GM21360 (cell line): ENCODE data around the gene KIAA1671.

Experiments used
- ATAC-seq: cut with Tn5 transposase; IDR thresholded peaks from one replicate; pipeline ENCODE4 v1.9.1; 2021; ENCODE audit warnings: mild to moderate bottlenecking, moderate library complexity; ENCODE audit not compliant: unreplicated experiment

Gene KIAA1671

DNA sequence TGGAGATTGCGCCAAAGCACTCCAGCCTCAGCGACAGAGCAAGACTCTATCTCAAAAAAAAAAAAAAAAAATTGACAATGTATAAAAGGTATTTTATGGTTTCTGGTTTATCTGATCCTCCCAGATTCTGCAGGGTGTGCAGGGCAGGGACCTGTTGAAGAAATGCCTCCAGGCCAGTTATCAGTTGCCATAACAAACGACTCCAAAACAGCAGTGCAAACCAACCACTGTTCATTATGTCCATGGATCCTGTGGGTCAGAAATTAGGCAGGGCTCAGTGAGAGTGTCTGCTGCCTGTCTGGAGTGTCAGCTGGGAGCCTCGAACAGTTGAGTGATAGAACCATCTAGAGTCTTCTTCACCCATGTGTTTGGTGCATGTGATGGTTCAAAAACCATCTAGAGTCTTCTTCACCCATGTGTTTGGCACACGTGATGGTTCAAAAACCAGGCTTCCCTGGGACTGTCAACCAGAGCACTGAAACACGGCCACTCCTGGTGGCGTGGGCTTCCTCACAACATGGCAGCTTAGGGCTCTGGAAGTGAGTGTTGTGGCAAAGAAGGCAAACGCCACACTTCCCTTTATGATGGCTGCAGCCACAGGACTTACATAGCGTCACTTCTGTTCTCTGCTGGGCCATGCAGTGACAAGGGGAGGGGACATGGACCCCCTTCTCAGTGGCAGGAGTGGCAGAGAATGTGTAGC is 132.0 kb downstream of the KIAA1671 start:
- no peak for ATAC-seq

DNA sequence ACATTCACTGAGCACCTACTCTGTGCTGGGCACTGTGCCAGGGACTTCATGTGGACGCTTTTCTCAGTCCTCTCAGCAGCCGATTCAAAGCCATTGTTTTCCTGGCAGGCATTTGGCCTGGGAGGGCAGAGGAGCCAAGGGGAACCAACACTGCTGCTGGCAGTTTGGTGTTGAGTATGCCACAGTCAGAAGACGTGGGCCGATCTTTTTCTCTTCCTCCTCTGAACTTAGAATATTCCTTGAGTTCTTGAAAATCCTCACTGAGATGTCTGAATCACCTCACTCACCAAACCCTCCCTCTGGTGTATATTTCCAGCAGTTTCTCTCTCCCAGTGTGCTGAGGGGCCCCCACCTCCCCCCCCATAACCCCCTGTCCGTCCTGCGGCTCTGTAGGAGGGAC is 132.6 kb downstream of the KIAA1671 start:
- no peak for ATAC-seq

DNA sequence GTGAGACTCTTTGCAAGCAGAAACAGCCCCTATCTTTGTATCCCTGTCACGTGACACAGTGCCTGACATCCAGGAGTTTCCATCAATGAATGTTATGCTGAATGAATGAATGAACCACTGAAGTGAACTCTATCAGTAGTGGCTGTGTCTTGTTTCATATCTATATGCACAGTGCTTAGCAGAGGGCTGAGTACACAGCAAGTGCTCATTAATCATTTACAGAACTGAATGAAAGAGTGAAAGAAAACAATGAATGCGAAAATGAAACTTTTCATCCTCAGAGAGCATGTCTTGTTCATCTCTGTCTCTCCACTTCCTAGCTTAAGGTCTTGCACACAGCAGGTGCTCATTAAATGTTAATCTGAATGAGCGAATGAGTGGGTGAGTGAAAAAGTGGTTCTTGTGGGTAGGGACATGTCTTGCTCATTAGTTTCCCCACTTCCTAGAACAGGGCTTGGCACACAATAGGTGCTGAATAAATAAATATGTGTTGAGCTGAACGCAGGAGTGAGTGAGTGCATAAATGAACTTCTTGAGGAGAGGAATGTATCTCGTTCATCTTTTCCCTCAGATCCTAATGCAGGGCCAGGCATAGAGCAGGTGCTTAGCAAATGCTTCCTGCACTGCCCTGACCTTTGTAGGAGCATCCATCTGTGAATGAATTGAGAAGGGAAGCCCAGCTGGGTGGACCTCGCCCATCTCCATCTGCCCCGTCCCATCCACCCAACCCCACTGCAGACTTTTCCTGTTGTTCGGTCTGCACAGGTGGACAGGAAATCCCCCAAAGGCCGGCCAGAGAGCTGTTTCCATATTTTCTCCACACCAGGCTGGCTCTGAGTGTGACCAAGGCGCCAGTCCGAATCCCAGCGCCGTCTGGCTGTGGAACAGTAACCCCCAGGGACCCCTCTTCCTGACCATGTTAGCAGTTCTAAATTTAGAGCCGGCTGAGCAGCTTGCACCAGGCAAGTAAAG is 133.7 kb downstream of the KIAA1671 start:
- ATAC-seq = no peak

DNA sequence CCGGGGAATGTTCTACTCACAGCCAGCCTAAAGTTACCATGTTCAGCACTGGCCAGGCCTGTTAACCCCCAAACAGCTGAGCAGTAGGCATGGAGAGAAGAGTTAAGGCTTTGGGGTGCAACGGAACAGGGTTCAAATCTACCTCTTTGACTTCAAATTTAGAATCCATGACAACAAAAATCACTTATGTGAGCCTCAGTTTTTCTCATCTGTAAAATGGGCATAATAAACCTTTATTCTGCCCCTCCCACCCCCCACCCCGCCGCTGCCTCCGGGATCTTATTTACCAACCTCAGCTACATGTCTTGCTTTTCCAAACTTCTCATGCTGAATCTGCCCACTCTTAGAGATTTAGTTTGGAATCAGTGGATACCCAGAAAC is 134.4 kb downstream of the KIAA1671 start:
- no peak for ATAC-seq

DNA sequence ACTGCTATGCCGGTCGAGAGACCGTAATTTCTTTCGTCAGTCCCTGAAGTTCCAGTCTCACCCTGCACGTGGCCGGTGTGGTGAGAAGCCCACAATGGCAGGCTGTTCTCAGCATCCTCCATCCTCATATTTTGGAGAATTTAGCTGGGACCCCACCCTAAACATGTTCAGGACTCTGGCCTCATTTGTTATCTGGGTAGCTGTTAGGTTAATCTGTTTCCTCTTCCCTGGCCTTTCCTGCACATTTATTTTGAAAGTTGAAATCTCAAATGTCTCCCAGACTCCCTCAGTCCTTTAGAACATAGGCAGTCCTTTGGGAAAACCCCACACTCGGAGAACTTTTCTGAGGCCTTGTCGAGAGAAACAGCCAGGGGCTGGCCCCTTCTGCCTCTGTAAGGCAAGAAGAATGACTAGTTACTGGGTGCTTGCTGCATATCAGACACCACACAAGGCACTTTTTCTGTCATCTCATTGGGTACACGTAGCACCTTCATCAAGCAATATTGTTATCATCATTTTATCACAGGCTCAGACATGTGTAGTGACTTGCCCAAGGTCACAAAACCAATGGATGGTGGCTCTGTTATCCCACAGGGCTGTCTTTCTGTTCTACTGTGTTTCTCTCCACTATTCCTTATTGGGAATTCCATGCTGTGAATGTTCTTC is 137.8 kb downstream of the KIAA1671 start:
- no peak for ATAC-seq

DNA sequence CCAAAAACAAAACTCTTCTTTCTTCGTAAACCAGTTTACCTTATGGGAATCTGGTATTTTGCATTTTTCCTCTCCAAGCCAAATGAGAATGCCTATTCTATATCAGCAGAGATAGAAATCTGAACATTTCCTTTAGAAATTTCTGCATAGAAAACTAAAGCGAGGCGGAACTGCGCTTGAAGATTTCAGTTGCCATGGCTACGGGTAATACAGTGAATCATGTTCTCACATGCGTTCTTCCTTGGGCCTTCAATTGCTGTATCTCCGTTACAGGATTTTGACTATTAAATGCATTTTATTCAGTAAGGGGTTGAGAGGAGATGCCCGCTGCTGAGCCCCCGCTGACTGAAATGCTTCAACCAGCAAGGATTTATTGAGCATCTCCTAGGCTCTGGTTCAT is 138.9 kb downstream of the KIAA1671 start:
- ATAC-seq = no peak

DNA sequence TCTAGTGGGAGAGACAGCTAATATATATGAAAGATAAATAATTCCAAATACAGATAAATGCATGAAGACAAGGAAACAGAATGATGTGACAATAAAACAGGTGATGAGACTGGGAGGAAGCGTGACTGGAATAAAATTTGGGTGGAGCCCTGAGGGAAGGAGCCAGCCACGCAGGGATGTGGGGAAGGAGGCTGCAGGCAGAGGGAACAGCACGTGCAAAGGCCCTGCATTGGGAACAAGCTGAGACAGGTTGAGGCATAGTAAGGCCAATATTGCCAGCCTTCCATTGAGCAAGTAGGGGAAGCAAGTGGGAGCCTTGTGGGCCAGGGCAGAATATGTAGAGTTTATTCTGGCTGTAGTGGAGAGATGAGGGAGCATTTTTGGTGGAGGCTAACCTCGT is 139.6 kb downstream of the KIAA1671 start:
- ATAC-seq = no peak

DNA sequence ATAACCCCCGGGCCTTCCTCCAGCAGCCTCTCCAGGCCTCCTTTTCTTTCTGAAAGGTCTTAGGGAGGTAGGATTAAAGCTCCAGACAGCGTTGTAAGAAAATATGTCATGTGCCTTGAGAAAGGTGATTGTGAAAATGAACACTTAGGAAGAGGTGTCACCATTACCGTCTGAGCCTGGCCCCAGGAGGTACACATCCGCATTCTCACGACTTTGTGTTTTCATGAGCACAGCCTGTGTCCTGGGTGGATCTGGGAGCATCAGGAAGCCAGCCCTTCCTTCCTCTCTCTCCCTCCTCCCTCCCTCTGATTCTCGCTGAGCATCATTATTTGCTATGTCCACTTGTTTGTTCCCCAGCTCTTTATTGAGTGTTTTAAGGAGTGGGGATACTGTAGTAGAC is 142.1 kb downstream of the KIAA1671 start:
- no peak for ATAC-seq

DNA sequence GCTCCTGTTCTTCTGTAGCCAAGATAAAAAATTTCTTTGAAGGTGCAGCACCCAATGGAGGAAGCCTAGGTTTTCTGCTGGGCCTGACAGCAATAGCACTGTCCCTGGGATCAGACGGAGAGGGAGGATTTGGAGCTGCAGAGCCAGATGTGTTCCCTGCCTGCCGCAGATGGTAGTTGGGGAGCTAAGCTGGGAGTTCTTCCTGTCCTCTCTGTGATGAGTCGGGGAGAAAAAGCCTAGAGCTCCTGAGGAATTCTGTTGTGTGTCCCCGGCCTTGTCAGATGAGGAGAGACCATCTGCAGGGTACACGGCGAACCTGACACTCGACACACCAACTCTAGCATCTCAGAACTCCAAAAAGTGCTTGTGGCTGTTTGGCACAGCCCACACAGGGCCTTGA is 143.4 kb downstream of the KIAA1671 start:
- ATAC-seq = no peak

DNA sequence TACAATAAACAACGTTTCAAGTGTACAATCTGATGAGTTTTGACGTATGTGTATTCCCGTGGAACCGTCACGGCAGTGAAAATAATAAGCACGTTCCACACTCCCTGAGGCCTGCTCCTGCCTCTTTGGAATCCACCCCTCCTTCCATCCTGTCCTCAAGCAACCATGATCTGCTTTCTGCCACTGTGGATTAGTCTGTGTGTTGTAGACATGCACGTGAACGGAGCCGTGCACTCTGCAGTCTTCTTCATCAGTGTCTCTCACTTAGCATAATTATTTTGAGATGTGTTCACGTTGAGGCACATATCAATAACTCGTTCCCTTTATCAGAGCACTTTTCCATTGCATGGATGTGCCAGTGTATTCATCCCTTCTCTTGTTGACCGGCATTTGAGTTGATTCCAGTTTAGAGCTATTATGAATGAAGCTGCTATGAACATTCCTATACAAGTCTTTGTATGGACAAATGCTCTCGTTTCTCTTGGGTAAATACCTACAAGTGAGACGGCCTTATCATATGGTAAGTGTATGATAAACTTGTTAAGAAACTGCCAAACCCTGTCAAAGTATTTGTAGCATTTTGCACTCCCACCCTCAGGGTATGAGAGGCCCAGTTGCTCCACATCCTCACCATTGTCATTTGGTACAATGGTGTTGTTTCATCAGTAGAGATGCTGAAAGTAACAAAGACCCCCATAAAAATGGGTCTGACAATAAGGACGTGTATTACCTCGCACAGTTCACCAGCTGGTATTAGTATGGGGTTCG is 144.3 kb downstream of the KIAA1671 start:
- no peak for ATAC-seq

DNA sequence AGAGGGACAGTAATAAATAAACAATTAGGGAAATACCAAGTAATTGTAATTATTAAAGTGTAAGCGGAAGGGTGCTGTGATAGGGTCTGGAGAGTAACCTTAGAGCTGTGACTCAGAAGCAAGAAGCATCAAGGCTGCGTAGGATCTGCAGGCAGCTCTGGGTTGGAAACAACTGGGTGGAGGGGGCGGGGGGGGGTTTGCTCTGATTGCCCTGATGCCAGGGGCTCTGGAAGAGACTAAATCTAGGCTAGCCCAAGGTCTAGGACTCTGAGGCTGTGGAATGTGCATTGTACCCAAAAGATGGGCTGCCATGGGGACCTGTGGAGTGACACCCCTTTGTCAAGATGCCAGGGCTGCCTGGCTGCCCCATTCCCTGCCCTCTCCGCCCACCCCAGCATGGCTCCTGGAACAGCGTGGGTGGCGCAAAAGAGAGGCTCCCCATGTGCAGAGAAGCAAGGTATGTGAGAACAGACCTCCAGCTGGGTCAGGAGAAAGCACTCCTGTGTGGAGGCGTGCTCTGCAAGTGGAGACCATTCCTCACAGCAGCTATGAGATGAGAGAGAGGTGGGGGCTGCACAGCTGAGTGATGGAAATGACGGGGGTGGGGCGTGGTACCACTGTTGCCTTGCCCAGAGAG is 146.0 kb downstream of the KIAA1671 start:
- ATAC-seq = no peak

DNA sequence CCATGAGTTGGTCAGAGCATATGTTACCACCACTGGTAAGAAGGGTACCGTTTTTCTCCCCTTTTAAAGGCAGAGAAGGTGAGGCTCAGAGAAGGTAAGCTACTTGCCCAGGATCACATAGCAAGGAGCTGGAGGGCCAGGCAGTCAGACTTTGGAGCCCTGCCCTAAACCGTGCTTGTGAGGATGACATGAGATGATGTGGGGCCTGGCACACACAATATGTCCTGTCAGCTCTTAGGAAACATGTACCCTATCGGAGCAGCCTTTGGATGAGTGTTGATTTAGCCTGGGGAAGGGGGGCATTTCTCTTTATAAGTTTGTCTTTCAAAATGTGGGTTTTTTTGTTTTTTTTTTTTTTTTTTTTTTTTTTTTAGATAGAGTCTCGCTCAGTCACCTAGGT is 146.7 kb downstream of the KIAA1671 start:
- no peak for ATAC-seq

DNA sequence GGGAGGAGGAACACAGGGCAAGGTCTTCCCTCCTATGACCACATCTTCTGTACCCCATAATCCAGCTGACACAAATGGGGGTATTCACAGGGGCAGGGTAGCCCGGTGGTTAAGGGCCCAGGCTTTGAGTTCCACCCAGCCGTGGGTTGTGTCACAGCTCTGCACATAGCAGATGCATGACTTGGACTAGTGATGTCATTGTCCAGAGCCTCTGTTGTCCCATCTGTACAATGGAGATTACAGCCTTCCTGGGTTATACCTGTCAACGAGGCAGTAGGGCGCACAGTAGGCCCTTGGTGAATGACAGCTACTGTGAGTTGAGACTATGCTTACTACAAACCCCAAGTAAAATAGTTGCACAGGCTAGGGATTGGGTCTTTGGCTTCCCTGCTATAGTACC is 147.9 kb downstream of the KIAA1671 start:
- no peak for ATAC-seq

DNA sequence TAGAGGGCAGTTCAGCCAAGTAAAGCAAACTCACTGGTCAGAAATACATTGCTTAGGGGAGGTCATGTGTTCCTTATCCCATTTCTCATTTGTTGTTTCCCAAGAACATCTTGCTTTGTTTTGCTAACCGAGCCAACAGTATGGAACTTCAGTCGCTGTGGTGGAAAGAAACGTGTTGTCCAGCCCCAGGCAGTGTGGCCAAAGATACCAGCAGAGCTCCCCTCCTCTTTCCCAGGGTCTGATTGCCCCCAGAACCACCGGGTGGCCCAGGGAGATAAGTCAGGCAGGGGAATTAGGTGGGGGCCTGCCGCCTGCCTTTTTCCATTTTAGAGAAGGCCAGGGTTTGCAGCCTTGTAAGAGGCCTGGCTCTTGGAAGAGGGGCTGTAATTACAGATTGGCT is 148.4 kb downstream of the KIAA1671 start:
- ATAC-seq = no peak

DNA sequence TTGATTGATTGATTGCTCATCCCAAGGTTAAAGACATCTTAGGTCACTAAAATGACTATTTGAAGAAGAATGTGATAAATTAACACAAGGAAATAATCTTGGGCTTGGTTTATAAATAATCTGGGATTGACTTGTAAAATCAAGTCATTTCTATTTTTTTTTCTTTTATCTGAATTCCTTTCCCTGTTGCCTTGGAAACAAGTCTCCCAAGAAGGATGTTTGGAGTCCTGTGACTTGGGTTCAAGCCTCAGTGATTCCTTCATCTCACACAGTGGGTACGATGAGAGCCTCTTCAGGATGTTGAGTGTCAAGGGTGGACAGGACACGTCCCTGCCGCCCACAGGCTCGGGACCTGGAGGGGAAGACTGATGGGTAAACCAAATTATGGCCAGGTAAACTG is 149.0 kb downstream of the KIAA1671 start:
- ATAC-seq = no peak

DNA sequence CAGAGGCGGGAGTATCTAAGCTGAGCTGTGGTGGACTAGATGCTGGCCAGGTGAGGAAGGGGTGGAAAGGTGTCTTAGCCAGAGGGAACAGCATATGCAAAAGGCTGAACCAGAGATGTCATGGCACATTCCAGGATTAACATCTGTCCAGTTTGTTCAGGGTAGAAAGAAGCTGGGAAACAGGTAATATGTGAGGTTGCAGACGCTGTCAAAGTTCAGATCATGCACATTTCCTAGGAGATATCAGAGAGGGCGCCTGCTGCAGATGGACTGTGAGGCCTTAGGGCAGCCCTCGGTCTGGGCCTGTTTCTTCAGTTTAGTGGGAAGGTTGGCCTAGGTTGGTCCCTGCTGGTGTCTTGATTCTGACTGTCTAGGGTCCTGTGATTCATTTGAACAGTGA is 149.5 kb downstream of the KIAA1671 start:
- ATAC-seq = no peak

DNA sequence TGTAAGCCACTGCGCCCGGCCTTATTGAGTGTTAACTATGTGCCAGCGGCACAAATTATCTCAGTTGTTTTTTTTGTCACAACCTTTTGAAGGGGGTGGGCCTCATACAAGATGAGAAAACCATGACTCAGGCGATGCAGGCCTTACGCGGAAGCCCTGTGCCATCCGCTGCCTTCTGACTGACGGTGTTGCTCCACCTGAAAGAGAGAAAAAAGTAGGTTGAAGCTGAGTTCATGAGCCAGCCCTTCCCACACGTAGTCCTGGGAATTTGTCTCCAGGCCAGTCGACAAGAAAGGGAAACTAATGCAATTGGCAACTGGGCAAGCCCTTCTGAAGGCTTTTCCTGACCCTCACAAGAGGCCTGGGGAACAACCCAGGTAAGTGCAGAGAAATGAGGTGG is 150.2 kb downstream of the KIAA1671 start:
- ATAC-seq = no peak

DNA sequence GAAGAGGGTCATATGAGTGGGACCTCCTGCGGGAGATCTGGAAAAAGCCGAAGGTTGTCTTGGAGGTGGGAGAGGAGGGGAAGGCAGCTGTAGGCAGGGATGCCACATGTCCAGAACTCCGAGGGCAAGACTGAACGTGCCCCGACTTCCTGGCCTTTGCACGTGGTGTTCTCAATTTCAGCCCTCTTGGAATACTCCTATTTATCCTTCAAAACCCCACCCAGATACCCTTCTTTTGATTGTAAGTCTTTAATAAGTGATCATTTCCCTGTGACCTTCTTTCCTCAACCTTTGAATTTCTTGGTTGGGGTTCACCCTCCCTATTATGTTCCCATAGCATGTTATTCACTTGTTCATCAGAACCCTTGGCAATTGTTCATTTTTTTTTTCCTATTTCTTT is 151.9 kb downstream of the KIAA1671 start:
- no peak for ATAC-seq

DNA sequence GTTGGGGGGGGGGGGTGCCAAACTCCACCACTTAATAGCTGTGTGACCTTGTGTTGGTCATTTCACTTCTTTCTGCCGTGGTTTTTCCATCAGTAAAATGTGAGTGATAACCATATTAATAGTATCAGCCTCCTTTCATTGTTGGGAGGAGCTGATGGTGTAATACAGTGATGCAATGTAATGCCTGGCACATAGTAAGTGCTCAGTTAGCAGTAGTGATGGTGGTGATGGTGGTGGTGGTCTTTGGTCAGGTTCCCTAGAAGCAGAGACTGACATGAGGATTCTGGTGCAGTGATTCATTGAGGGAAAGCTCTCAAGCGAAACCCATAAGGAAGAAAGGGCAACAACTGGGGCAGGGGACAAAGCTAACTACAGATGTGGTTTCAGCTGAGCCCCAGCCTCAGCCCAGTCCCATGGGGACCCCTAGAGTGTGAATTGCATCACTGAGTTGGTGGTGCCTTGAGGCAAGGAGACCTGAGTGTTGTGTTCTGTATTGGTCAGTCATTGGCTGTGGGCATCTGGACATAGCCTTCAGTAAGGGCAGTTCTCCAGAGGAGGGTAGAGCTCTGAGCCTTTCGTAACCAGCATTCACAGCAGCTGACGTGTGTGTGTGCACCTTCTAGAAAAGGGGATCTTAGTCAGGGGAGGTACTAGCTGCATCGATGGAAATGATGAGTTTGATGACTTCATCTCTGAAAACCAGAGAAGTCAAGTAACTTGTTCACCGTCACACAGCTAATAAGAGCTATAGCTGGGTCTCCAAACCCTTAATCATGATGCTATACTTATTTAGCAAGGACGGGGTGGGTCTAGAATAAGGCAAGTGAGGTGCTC is 153.5 kb downstream of the KIAA1671 start:
- ATAC-seq = no peak
